C4-2B (cell line): ENCODE results near the gene RNASEH2A.

Experiments
- ZFX ChIP-seq: fragments of 450-650 bp; IDR thresholded peaks from 2 replicates; pipeline ENCODE4 v1.6.1; 2017
- TF ChIP-seq, protein P1 (sequence below): fragments of 450-650 bp; conservative IDR thresholded peaks from 2 replicates; pipeline ENCODE4 v1.5.1; 2017; ENCODE audit warnings: mild to moderate bottlenecking

DNA sequence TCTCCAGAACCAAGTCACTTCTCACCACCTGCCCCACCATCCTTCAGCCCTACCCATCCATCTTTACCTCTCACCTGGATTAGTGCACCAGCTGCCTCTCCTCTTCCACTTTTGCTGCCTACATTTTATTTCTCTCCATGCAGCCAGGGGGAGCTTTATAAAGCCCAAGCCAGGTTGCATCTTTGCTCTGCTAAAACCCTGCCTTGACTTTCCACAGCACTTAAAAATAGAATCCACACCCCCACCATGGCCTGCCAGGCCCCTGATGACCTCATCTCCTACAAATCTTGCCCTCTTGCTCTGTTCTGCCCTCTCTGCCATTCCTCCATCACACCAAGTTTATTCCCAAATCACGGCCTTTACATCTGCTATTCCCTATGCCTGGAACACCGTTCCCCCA lies 32.8 kb upstream of the RNASEH2A start:
- TF ChIP-seq, protein P1, sequence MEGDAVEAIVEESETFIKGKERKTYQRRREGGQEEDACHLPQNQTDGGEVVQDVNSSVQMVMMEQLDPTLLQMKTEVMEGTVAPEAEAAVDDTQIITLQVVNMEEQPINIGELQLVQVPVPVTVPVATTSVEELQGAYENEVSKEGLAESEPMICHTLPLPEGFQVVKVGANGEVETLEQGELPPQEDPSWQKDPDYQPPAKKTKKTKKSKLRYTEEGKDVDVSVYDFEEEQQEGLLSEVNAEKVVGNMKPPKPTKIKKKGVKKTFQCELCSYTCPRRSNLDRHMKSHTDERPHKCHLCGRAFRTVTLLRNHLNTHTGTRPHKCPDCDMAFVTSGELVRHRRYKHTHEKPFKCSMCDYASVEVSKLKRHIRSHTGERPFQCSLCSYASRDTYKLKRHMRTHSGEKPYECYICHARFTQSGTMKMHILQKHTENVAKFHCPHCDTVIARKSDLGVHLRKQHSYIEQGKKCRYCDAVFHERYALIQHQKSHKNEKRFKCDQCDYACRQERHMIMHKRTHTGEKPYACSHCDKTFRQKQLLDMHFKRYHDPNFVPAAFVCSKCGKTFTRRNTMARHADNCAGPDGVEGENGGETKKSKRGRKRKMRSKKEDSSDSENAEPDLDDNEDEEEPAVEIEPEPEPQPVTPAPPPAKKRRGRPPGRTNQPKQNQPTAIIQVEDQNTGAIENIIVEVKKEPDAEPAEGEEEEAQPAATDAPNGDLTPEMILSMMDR = peak; percentile 21; the same call in 1 of the 2 replicates
- TF ChIP-seq ZFX = no peak
